MM.1S (cell line): ENCODE results near the gene VWA5B2.

Source experiments
- EZH2 ChIP-seq: fragments of 300-600 bp; sonication (generic); optimal IDR thresholded peaks from 2 replicates; pipeline ENCODE3; 2017; ENCODE audit warnings: low read depth, mild to moderate bottlenecking, antibody characterized with exemption, low read length, mixed read lengths
- TF ChIP-seq, protein P1 (sequence below): fragments of 300-600 bp; sonication (generic); IDR thresholded peaks from 2 replicates; pipeline ENCODE4 v1.5.1; 2016; ENCODE audit warnings: antibody characterized with exemption, low read length, mixed read lengths

DNA sequence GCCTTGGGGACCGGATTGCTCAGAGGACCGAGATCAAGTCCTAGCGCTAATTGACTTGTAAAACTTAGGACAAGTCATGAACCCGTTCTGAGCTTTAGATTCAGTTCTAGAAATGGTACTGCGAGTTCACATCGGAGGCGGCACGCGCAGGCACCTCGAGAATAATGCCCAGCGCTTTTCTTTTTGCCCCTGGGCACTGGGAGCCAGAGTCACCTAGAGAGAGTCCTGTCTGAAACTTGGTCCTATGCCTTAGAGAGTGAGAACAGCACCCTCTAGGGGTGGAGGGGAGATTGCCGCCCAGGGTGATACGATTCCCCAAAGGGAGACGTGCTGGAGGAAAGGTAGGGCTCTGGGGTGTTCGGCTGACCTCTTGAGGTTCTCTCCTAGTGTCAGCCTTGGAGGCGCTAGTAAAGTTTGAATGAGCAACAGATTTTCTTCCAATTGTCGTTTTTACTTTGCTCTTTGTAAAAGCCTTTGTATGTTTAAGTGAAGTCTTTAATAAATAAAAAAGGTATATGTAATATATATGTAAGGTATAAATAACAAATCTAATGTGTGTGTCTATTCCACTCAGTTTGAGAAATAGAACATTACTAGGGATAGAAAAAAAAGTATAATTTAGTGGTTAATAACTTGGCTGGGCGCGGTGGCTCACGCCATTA lies 20.9 kb downstream of the VWA5B2 start:
- TF ChIP-seq, protein P1, sequence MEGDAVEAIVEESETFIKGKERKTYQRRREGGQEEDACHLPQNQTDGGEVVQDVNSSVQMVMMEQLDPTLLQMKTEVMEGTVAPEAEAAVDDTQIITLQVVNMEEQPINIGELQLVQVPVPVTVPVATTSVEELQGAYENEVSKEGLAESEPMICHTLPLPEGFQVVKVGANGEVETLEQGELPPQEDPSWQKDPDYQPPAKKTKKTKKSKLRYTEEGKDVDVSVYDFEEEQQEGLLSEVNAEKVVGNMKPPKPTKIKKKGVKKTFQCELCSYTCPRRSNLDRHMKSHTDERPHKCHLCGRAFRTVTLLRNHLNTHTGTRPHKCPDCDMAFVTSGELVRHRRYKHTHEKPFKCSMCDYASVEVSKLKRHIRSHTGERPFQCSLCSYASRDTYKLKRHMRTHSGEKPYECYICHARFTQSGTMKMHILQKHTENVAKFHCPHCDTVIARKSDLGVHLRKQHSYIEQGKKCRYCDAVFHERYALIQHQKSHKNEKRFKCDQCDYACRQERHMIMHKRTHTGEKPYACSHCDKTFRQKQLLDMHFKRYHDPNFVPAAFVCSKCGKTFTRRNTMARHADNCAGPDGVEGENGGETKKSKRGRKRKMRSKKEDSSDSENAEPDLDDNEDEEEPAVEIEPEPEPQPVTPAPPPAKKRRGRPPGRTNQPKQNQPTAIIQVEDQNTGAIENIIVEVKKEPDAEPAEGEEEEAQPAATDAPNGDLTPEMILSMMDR, result peak; percentile 99
- no peak for TF ChIP-seq EZH2
